GM19328 (cell line): ENCODE data around the gene HIGD2A.

Experiments used
- ATAC-seq: cut with Tn5 transposase; IDR thresholded peaks from one replicate; pipeline ENCODE4 v1.9.1; 2021; ENCODE audit warnings: mild to moderate bottlenecking, moderate library complexity; ENCODE audit not compliant: unreplicated experiment

HIGD2A gene

GRCh38 chr5:176368726-176369125 is 19.8 kb upstream of the HIGD2A start:
- no peak for ATAC-seq

DNA sequence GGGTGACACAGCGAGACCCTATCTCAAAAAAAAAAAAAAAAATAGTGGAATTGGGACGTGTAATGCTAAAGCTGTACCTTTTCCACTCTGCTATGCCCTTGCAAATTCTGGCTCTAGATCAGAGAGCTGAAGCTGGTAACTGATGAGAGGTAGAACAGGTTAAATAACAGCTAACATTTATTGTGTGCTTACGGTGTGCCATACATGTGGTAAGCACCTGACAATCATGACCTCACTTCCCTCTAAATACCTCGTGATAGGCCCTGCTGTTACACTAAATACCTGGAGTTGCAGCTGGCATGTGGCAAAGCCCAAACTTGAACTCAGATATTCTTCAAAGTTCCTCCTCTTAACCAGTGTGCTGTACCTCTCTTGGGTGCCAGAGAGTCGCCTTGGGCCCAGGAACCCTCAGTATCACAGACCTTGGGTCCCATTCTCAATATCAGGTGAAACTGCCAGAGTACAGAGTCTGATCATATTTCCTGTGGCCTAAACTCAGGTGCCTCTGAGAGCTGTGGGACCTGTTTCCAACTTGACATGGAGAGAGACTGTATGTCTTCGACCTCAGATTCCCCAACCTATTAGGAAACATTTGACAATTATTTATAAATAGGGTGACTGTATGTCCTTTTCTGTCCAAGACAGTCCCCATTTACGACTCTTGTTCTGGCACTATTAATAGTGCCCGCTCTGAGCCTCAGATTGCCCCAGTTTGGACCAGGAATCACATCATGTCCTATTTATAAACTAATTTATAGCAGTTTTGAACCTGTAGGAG is 18.4 kb upstream of the HIGD2A start:
- ATAC-seq: no peak

DNA sequence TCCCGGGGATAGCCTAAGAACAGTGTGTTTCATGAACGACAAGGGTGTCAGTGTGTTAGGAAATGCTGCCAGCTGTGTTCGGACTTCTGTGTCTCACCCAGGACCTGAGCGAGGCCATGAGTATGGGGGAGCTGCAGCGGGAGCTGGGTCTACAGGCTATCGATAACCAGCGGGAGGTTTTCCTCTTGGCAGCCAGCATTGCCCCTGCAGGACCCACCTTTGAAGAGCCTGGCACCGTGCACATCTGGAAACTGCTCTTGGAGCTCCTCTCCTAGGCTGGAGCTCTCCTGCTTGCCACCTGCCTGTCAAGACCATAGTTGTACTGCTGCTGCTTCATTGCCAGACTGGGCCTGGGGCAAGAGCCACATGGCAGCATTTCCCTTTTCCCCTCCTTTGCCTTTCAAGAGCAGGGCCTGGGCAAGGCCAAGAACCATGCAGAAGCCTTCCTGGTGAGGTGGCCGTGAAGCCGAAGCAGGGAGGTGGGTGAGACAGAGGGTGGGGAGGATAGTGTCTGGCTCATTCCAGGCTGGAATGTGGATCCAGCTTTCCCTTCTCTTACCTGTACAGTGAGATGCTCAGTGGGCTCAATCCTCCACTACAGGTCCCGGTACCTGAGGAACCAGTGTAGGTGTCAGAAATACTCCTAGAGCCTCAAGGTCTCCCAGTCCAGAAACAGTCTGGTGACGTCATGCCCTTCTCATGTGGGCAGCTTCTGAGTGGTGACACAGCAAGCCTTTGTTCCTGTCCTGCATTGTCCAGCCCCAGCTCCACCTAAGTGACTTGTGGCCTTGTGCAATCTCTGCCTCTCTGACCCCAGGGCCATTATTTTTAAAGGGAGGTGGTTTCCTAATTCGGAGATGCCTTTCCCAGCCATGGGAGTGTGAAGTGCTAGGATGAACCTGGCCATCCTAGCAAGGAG is 16.7 kb upstream of the HIGD2A start:
- ATAC-seq: no peak

DNA sequence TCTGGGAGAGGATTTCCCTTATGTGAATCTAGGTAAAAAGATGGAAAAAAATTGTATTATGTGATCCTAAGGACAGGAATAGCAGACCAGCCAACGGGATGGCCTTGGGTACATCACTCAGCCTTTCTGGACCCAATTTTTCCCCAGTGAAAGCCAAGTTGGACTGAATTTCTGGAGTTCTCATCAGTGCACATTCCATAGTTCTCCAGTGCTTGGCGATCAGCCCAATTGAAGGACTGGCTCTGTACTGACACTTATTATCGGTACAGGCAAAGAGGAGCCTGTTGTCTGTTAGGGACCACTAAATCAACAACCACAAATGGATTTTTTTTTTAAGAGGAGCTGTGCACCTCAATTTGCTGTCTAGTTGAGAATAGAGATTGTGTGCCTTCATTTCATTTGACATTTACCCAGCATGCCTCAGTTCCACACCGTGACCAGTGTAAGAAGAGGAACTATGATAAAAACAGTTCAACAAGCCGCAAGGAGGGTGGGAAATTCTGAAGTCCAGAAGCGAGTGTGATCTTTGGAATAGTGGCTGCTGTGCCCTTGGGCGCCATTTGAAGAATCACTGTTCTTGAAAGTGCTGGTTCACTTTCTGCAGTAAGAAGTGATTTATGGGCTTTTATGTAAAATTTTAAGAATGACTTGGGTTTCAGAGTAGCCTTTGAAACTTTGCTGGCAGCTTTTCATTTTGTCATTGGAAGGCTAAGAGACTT is 15.3 kb upstream of the HIGD2A start:
- no peak for ATAC-seq

- ATAC-seq: no peak
Observed at GRCh38 chr5:176379881-176380280, 8.7 kb upstream of the HIGD2A start.

DNA sequence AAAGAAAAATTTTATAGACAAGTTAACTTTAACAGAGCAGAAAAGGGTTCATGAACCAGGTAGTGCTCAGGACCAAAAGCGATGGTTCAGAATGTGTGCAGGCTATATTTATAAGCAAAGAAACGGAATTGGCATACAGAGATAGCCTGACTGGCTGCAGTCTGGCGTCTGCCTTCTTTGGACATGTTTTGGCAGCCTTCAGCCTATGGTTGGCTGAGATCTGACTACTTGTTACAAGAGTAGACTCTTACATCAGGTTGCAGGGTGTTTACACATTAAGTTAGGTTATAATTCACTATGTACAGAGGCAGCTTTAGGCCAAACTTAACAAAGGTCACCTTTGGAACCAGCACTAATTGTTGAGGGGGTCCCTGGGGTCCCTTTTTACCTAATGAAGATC is 7.1 kb upstream of the HIGD2A start:
- ATAC-seq: no peak

DNA sequence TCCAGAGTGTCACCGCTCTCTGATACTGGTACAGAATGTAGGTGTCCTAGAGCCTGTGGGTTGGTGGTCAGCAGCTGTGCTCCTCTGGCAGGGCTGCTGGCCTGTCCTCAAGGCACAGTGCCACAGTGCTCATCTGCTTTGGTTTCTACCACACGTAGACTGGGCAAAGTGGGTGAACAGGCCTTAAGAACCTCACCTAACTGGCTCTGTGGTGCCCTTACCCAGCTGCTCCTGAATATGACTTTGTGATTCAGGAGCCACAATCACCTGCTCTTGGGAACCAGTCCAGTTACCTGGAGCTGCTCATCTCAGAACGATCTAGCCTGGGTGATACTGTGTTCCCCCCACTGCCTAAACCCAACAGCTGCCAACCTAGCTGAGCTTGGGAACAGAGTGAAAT is 6.6 kb upstream of the HIGD2A start:
- ATAC-seq: no peak

- no peak for ATAC-seq
Observed at GRCh38 chr5:176382721-176383120, 5.8 kb upstream of the HIGD2A start.

- no peak for ATAC-seq
Observed at GRCh38 chr5:176383248-176383905, 5.2 kb upstream of the HIGD2A start.

GRCh38 chr5:176383961-176384360 is 4.6 kb upstream of the HIGD2A start:
- no peak for ATAC-seq

- ATAC-seq: no peak
Observed at GRCh38 chr5:176384366-176384930, 4.1 kb upstream of the HIGD2A start.

DNA sequence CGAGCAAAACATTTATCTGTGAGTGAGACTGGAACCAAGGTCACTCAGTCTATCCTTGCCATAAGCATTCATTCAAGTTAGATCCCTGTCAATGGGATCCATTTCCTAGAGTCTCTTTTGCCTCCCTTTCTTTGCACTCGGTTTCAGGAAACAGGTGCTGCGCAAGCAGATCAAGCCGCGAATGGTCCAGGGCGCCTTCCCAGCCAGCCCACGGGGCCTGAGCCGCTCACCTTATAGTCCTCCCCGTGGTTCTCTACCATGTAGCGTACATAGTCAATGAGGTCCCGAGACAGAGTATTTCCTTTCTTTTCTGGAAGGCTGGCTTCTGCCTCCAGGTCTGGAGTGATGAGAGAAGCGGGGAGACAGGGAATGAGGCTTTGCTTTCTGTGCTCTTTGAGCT is 3.6 kb upstream of the HIGD2A start:
- no peak for ATAC-seq

DNA sequence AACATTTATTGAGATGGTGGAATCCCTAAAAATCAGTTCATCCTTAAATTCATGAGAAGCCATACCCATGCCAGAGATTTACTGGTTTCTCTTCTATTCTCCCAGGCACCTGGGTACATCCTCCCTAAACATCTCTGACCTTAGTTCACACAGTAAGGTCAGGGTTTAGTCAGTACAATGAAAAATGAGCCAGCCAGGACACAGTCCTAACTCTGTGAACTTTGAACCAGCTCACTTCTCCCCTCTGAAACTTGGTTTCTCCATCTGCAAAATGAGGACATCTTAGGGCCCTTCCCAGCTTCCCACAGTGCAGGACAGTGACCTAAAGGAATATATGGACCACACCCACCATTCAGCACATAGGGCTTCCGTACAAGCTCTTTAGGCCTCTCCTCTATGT is 2.1 kb upstream of the HIGD2A start:
- ATAC-seq: no peak

DNA sequence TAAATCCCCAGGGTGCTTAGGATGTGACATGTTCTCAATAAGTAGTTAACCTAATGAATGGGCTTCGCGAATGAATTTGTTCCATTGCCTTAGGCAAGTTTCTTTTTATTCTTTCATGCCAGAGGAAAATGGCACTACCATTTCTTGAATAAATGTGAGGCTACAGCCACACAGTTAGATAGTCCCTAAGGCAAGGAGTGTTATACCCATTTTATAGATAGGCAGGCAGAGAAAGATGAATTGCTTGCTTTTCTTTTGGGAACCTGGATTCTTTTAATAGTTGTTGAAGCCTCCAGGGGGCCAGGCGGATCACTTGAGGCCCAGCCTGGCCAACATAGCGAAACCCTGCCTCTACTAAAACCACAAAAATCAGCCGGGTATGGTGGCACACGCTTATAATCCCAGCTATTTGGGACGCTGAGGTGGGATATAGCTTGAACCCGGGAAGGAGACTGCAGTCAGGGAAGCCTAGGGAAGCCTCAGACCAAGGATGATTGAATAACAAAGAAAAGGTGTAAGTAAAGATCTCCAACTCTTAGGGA is 1.1 kb upstream of the HIGD2A start:
- ATAC-seq: no peak

DNA sequence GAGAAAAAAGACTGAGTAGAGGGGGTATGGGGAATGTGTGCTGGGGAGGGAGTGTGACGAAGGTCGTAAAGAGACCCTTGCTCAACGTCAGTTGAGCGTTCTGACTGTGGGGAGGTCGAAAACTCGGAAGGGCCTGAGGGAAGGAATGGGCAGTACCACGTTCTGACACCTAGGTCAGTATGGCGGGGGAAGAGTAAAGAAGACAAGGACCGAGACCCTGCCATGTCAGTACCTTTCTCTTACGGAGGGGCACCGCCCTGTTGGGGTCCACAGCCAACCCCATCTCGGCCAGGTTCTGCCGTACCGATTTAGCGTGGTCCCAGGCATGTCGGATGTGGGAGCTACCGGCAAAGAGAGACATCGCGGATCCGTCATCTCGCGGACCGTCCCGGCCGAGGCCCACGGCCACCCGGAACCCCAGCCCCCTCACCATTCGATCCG is 528 bp upstream of the HIGD2A start:
- ATAC-seq: no peak

GRCh38 chr5:176389135-176390123 is 878 bp downstream of the HIGD2A start:
- ATAC-seq: peak; percentile 18

GRCh38 chr5:176391479-176391878 is 2.9 kb downstream of the HIGD2A start:
- no peak for ATAC-seq

GRCh38 chr5:176391999-176392398 is 3.4 kb downstream of the HIGD2A start:
- no peak for ATAC-seq

- ATAC-seq: no peak
Observed at GRCh38 chr5:176392526-176392925, 4.0 kb downstream of the HIGD2A start.
